NCI-H1436 treated with DMSO at 0.1 percent for 48 hours (cell line): ENCODE data around the gene GRM1.

Experiments
- DNase-seq: peaks from one replicate; lab custom pipeline; 2025; lab: John Stamatoyannopoulos, UW

The GRM1 gene

DNA sequence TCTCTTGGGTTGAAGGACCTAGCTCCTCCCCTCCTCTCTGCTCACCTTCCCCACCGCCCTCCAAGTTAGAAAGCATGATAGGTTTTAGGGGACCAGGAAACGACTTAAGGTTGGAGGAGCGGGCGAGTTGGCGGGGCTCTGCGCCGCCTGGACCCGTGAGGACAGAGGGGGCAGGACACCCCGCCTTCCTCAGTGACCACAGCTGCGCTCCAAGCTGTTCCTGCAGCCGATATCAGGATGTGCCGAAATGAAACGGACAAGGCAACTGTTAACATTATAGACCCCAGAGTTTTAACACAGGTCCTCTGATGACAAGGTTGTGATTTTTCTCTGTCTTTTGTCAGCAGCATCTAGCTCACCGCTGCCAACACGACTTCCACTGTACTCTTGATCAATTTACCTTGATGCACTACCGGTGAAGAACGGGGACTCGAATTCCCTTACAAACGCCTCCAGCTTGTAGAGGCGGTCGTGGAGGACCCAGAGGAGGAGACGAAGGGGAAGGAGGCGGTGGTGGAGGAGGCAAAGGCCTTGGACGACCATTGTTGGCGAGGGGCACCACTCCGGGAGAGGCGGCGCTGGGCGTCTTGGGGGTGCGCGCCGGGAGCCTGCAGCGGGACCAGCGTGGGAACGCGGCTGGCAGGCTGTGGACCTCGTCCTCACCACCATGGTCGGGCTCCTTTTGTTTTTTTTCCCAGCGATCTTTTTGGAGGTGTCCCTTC lies at the start of gene GRM1:
GRM1 (plus strand) TSS at position 212 of the 722 bp plus-strand sequence; CDS start at position 668, 456 bp downstream.
- no peak for DNase-seq

DNA sequence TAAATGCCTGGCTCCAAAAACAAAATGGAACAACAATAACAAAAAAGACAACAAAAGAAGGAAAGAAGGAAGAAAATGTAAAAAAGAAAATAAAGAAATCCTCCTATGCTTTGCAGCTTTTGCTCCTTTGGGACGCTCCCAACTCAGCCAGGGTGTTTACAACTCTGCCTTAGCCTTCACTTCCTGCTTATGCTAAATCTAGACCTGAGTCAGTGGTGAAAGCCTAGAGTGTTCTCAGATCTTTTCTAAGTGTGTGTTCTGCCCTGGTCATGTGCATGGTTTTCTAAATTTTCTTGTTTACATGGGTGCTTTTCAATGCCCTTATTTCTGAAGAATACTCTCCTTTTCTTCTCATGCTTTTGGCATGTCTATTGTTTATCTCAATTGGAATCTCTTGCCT lies 19.5 kb upstream of the GRM1 start:
- DNase-seq = no peak

DNA sequence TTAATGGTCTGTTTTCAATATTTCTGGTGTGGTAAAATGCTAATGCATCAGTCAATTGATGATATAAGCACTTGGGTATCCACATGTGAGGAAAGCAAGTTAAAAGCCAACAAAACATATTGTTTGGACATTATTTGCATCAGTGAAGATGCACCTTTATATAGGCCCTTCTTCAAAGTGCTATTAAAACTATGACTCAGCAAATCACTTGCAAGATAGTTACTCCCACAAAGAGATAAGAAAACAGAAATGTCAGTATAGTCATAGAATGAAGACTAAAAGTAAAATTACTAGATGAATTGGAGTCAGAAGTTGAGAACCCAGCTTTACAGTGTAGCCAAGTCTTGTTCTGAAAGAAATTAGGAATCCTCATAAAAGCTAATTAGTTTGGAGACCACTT lies 14.6 kb upstream of the GRM1 start:
- no peak for DNase-seq

DNA sequence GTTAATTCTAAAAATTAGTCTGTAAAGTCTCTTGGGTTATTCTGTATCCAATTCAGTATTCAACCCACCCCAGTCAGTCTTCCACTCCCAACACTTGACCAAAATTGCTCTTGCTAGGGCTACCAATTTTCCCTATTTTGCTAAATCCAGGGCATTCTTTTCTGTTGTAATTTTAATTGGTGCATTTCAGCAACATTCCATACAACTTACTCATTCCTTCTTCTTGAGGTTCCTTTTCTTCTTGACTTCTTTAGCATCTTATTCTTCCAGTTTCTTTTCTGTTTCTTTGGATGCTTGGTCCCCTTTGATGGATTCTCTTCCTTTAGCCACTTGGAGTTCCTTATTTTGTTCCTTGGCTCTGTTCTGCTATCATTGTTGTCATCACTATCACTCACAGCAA lies 11.2 kb upstream of the GRM1 start:
- no peak for DNase-seq

DNA sequence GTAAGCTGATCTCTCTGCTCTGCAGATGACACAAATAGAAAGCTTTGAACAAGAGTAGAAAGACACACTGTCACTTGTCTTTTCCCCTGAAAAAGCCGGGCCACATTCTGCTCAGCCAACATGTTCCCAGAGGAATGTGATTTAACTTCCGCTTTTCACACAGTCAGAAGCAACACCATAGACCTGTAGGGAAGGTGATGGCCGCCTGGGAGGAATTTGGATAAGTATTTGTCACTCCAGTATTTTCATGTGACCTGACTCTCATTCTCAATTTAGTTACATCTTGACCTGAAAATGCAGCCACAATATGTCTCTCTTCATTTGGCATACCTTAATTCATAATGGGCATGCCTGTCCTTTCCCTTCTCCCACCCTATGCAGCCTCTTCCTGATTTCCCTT lies 2.0 kb upstream of the GRM1 start:
- no peak for DNase-seq

GRCh38 chr6:146027586-146028251 lies 1.1 kb upstream of the GRM1 start:
- DNase-seq = no peak

DNA sequence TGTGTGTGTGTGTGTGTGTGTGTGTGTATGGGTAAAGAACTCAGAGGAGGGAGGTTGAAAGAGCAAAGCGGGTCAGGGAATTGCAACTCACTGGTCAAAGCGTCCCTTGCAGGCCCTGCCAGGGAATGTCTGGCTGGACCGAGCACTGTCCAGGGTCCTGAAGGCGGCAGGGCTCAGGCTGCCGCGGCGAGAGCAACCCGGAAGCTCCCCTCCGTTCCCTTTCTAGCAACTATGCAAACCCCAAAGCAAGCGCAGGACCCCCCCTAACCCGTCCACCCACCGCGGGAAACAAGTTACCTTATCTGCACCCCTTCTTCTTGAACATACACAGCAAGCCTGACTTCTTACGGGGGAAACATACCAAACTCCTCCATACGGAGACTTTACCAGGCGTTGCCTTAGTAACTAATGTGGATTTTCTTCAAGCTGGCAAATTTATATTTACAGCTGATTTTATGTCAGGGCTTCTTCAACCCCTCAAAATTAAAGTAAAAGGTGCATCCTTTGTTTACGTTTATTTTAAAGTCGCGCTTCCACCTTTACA lies 538 bp upstream of the GRM1 start:
- DNase-seq = no peak

DNA sequence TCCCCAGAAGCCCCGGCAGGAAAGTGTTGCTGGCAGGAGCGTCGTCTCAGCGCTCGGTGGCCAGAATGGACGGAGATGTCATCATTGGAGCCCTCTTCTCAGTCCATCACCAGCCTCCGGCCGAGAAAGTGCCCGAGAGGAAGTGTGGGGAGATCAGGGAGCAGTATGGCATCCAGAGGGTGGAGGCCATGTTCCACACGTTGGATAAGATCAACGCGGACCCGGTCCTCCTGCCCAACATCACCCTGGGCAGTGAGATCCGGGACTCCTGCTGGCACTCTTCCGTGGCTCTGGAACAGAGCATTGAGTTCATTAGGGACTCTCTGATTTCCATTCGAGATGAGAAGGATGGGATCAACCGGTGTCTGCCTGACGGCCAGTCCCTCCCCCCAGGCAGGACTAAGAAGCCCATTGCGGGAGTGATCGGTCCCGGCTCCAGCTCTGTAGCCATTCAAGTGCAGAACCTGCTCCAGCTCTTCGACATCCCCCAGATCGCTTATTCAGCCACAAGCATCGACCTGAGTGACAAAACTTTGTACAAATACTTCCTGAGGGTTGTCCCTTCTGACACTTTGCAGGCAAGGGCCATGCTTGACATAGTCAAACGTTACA lies 817 bp downstream of the GRM1 start:
- DNase-seq = no peak

- DNase-seq = no peak
Measured at GRCh38 chr6:146032387-146032786, 3.5 kb downstream of the GRM1 start.

DNA sequence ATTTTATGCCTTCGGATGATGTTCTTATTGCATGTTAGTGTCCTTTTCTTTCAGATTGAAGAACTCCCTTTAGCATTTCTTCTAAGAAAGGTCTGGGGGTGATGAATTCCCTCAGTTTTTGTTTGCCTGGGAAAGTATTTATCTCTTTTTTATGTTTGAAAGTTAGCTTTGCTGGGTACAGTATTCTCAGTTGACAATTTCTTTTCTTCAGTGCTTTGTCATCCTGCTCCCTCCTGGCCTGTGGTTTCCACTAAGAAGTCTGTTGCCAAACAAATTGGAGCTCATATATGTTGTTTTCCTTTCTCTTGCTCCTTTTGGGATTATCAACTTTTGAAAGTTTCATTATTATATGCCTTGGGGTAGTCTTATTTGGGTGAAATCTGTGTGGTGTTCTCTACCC lies 11.5 kb downstream of the GRM1 start:
- no peak for DNase-seq

GRCh38 chr6:146041282-146041681 lies 12.4 kb downstream of the GRM1 start:
- no peak for DNase-seq

- no peak for DNase-seq
Measured at GRCh38 chr6:146047371-146047770, 18.5 kb downstream of the GRM1 start.

DNA sequence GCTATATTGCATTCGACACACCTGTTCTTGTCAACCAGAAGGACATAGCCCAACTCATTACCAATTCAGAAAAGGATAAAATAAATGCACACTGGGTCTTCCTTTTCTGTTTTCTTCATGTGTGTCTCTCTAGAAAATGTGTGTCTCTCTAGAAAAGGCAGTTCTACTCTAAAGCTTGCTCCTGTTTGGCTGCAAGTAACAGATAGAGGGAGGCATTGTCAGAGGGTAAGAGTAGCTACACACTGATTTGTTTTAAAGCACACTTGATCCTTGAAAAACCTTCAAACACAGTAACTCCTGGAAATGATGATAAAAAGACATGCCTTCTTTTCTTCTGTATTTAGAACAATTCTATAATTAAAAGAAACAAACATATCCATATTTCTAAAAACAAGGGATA lies 21.3 kb downstream of the GRM1 start:
- no peak for DNase-seq

- DNase-seq = no peak
Measured at GRCh38 chr6:146056506-146056905, 27.6 kb downstream of the GRM1 start.

GRCh38 chr6:146065690-146066089 lies 36.8 kb downstream of the GRM1 start:
- no peak for DNase-seq

DNA sequence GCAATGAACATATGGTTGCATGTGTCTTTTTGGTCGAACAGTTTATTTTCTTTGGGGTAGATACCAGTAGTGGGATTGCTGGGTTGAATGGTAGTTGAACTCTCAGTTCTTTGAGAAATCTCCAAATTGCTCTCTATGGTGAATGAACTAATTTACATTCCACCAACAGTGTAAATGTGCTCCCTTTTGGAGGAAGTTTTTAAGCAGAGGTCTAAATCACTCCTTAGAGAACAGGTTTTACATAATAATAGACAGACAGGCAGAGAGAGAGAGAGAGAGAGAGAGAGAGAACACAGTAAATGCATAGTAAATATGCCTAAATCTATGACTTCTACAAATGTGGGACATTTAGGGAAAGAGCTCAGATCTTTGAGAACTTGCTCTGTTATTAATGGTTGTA lies 37.6 kb downstream of the GRM1 start:
- DNase-seq = no peak

DNA sequence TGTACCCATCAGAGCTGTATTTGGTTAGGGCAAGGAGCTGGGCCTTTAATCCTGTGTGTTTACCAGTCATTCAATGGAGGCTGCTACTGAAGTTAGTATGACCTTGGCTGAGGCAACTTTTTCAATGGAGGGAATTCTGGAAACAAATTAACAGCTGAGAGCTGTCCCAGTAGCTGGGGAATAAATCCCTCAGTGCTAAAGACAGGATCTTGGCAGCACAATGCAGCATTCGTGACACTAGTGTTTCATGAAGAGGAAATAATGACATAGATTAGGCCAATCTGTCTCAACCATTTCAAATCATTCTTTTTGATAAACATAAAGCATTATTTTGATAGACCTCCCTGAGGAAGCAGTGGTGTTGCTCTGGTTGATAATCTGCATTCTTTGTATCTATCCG lies 42.9 kb downstream of the GRM1 start:
- DNase-seq = no peak

GRCh38 chr6:146077992-146078391 lies 49.1 kb downstream of the GRM1 start:
- DNase-seq = no peak

- DNase-seq = no peak
Measured at GRCh38 chr6:146087386-146087785, 58.5 kb downstream of the GRM1 start.

- DNase-seq = no peak
Measured at GRCh38 chr6:146090474-146090873, 61.6 kb downstream of the GRM1 start.

- DNase-seq = no peak
Measured at GRCh38 chr6:146092961-146093686, 64.3 kb downstream of the GRM1 start.

DNA sequence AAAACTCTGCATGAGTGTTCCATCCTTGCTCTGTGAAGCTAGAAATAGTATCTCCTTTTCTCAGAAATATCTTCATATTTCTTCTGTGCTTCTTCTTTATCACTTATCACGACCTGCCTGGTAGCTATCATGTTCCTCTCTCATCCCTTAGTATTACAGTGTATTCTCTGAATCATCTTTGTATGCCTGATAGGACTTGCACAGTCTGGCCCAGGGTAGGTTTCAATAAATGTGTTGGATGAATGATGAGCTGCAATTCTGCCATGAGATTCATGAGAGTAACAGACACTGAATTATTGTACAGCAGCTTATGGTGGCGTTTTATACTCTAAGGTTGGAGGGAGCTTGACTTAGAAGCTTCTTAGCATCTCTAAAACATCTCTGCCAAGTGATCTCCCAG lies 66.6 kb downstream of the GRM1 start:
- DNase-seq = no peak
